RWPE1 (cell line): ENCODE data around the gene RIT2.

Experiments used
- CTCF ChIA-PET: fragments of 350-600 bp; sonication (Branson Sonifier 250); formaldehyde crosslinking; extraction: SDS; loops from one replicate; lab custom pipeline; 2021; lab: Yijun Ruan, JAX
- POLR2A ChIA-PET: fragments of 400-600 bp; formaldehyde crosslinking; extraction: SDS; loops from one replicate; lab custom pipeline; 2020; ENCODE audit warnings: antibody characterized with exemption; ENCODE audit not compliant: low non-redundant PET; lab: Yijun Ruan, JAX
- DNase-seq: peaks from one replicate; pipeline ENCODE4 v3.0.0; 2012; ENCODE audit warnings: low spot score
- H3K27ac ChIP-seq: fragments of 450-650 bp; 2 replicates; pipeline ENCODE4 v1.5.1; 2017
- TF ChIP-seq, protein P1 (sequence below): fragments of 450-650 bp; conservative IDR thresholded peaks from 2 replicates; pipeline ENCODE4 v1.5.1; 2017; ENCODE audit warnings: low read depth, mild to moderate bottlenecking

Gene RIT2

DNA sequence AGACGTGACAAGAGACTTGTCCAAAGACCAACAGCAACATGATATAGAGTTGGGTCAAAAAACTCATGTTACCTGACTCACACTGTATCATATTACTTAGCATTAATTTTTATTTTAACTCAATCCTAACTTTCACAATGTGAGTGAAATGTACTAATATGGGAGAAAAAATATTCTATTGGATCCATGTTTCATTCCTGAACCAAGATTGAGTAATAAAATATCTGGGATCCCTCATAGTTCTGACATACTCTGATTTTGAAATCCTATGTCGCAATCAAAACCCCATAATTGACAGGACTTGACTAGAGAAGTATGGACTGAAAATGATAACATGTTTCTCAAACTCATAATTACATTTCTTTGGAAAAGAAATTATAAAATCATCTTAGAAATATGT is 190.4 kb downstream of the RIT2 start:
- no peak for DNase-seq
- CTCF ChIA-PET: no interaction called here
- TF ChIP-seq, protein P1, sequence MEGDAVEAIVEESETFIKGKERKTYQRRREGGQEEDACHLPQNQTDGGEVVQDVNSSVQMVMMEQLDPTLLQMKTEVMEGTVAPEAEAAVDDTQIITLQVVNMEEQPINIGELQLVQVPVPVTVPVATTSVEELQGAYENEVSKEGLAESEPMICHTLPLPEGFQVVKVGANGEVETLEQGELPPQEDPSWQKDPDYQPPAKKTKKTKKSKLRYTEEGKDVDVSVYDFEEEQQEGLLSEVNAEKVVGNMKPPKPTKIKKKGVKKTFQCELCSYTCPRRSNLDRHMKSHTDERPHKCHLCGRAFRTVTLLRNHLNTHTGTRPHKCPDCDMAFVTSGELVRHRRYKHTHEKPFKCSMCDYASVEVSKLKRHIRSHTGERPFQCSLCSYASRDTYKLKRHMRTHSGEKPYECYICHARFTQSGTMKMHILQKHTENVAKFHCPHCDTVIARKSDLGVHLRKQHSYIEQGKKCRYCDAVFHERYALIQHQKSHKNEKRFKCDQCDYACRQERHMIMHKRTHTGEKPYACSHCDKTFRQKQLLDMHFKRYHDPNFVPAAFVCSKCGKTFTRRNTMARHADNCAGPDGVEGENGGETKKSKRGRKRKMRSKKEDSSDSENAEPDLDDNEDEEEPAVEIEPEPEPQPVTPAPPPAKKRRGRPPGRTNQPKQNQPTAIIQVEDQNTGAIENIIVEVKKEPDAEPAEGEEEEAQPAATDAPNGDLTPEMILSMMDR: no peak
- POLR2A ChIA-PET: no interaction called here
- no peak overlapping the region for H3K27ac ChIP-seq

DNA sequence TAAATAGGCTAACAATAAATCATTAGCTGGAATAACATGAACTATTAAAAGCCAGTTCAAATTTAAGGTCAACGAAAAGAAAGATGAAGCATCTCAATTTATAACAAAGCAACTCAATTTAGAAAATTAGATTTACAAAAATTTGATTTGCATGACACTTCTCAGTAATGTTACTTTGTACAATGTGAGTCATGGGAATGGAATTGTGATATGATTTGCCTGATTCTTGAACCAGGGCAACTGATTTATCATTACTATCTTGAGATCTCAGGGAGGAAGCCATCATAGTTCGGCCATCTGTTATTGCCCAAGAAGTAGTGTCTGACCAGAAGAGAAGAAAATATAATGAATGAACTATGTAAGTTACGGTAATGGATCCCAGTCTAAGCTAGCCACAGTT is 193.1 kb downstream of the RIT2 start:
- ChIA-PET CTCF (no interaction called here), POLR2A (no interaction called here)
- no peak for DNase-seq
- TF ChIP-seq, protein P1: no peak
- no peak overlapping the region for H3K27ac ChIP-seq

DNA sequence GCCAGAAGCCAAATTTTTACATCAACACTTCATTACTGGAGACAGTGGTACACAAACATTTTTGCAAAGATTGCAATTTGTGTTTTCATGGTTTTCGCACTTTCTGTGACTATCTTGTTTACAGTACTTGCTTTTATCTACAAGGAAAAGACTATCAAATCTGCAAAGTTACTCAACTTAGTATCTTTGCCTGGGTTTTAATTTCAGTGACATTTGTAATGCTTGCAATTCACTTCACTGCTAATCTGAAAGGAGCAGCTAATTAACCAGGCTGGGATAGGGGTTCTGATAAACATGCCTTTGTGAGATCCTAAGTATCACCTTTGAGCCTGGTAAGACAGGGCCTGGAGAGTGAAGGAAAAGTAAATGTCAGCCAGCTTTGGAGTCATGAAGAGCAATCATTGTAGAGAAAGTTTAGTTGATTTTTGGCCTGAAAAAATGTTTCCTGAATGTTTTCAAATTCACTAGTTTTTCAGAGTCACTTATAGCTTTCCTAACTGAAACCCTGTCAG is 194.2 kb downstream of the RIT2 start:
- no peak for DNase-seq
- ChIA-PET POLR2A (no interaction called here), CTCF (no interaction called here)
- TF ChIP-seq, protein P1: no peak
- no peak overlapping the region for H3K27ac ChIP-seq

DNA sequence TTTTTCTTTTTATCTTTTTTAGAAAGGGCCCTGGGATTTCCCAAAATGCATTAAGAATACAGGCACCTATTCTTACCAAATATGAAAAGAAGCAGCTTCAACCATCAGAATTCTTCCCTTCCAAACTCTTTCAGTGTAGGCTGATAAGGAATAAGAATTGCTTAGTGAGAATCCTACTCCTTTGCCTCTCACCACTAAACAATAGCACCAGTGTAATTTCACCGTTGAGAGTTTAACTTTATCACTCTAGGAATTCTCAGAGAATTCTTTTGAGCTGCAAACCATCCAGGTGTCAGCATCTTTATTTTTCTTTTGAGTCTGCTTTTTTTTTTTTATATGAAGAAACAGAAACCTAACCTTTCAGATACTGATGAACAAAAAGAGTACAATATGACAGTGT is 194.9 kb downstream of the RIT2 start:
- TF ChIP-seq, protein P1: no peak
- ChIA-PET POLR2A (no interaction called here), CTCF (no interaction called here)
- no peak overlapping the region for H3K27ac ChIP-seq
- DNase-seq: no peak

DNA sequence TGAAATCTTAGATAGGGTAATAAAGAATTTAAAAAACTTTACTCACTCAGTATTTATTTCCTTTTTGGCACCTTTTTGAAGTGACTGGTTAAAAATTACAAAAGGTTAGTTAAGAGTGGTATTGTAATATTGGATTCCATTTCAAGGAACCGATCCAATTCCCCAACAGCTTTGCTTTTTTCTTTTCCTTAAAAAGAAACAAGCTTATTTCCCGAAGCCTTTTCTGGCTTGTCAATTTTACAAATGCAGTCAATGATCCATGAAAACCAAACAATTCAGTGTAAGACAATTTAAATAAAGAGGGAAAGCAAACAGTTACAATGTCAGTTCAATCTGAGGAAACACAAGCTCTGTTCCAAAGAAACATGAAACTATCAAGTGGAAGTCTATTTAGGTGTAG is 200.2 kb downstream of the RIT2 start:
- TF ChIP-seq, protein P1: no peak
- DNase-seq: no peak
- ChIA-PET CTCF (no interaction called here), POLR2A (no interaction called here)
- H3K27ac ChIP-seq: no peak overlapping the region

DNA sequence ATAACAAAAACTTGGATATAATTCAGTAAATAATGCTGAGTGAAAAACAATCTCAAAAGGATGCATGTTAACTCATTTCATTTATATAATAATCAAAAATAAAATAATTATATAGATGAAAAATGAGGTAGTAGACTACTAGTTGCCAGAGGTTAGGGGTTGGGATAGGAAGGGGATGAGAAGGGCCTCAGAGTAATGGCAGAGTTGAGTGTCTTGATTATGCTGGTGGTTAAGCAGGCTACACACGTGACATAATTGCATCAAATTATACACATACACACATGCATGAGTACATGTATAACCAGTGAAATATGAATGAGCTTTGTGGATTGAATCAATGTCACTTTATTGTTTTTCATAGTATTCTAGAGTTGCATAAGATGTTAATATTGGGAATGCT is 201.0 kb downstream of the RIT2 start:
- DNase-seq: no peak
- no peak overlapping the region for H3K27ac ChIP-seq
- TF ChIP-seq, protein P1: no peak
- ChIA-PET CTCF (no interaction called here), POLR2A (no interaction called here)

DNA sequence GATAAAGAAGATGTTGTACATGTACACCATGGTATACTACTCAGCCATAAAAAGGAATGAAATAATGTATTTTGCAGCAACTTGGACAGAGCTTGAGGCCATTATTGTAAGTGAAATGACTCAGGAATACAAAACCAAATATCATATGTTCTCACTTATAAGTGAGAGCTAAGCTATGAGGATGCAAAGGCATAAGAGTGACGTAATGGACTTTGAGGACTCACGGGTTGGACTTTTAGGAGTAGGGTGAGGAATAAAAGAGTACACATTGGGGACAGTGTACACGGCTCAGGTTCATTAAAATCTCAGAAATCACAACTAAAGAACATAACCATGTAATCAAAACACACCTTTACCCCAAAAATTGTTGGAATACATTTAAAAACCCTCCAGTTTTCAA is 206.4 kb downstream of the RIT2 start:
- CTCF ChIA-PET: no interaction called here
- TF ChIP-seq, protein P1: no peak
- DNase-seq: no peak
- H3K27ac ChIP-seq: no peak overlapping the region
- POLR2A ChIA-PET: no interaction called here
